Activated T-helper 1 cell treated with anti-CD3 and anti-CD28 coated beads, Interleukin-12 subunit alpha, Interleukin-12 subunit beta, Interleukin-2, Interleukin-4 antibody, amounts not matched to agents 30 ng/mL and 10 ng/mL and 1 ng/mL, durations not matched to agents 14 hours and 24 hours and 36 hours (primary cell): ENCODE data around the gene HELT. TPM values are rescaled to one million over a fixed set of nuclear protein-coding genes. Genes with fewer than 3 reads are reported as not detected.
A peak's percentile ranks its signal among the peaks of the same experiment; 100 is the strongest.

Experiments
- DNase-seq: peaks from one replicate; pipeline ENCODE4 v3.0.0; 2021; ENCODE audit warnings: low spot score
- H3K27ac Mint-ChIP-seq: one replicate; pipeline ENCODE4 v1.8.0; 2021; ENCODE audit warnings: mild to moderate bottlenecking, mixed read lengths
- H3K27me3 Mint-ChIP-seq: one replicate; pipeline ENCODE4 v1.8.0; 2022; ENCODE audit warnings: mild to moderate bottlenecking, moderate library complexity, mixed read lengths; ENCODE audit not compliant: insufficient read depth
- H3K36me3 Mint-ChIP-seq: one replicate; pipeline ENCODE4 v1.8.0; 2021; ENCODE audit warnings: low read depth, mixed read lengths
- H3K4me1 Mint-ChIP-seq: one replicate; pipeline ENCODE4 v1.8.0; 2021; ENCODE audit warnings: low read depth, mixed read lengths
- H3K4me3 Mint-ChIP-seq: one replicate; pipeline ENCODE4 v1.8.0; 2021; ENCODE audit warnings: mild to moderate bottlenecking, moderate library complexity, mixed read lengths
- H3K9me3 Mint-ChIP-seq: one replicate; pipeline ENCODE4 v1.8.0; 2021; ENCODE audit warnings: mixed read lengths
- intact Hi-C: fragments of 100-400 bp; cut with micrococcal nuclease; formaldehyde crosslinking; loops from one replicate; pipeline ENCODE4 v1.15.1; 2024
- total RNA-seq: library from RNA; stranded (reverse); gene quantifications from 2 replicates; pipeline ENCODE4 v1.2.3, GENCODE V29; 2022

Gene HELT
- total RNA-seq, 1 donor from 2014 or later: not detected

GRCh38 chr4:185013417-185014125, 4.7 kb upstream of the HELT start:
- intact Hi-C loops: no loop called here
- Mint-ChIP-seq H3K4me1 (peaks cover 11% of the 10 kb centered on the region), H3K36me3 (no peaks in the 10 kb centered on the region), H3K27me3 (peaks cover 86% of the 10 kb centered on the region), H3K27ac (no peak overlapping the region), H3K4me3 (no peak overlapping the region), H3K9me3 (no peaks in the 10 kb centered on the region)
- DNase-seq: no peak

- Mint-ChIP-seq H3K4me3 (no peak overlapping the region), H3K27ac (no peak overlapping the region), H3K36me3 (no peaks in the 10 kb centered on the region), H3K27me3 (peaks cover 88% of the 10 kb centered on the region), H3K9me3 (no peaks in the 10 kb centered on the region), H3K4me1 (peaks cover 11% of the 10 kb centered on the region)
- intact Hi-C loops: no loop called here
- DNase-seq: no peak
These were observed 3.2 kb upstream of the HELT start for GRCh38 chr4:185015108-185015507.

GRCh38 chr4:185016101-185016940, 2.0 kb upstream of the HELT start:
- no peaks in the 10 kb centered on the region for H3K36me3 Mint-ChIP-seq
- intact Hi-C loops: no loop called here
- no peak for DNase-seq
- peaks cover 11% of the 10 kb centered on the region for H3K4me1 Mint-ChIP-seq
- peaks cover 86% of the 10 kb centered on the region for H3K27me3 Mint-ChIP-seq
- H3K4me3 Mint-ChIP-seq: no peak overlapping the region
- H3K27ac Mint-ChIP-seq: peak overlapping the region; percentile 23
- no peaks in the 10 kb centered on the region for H3K9me3 Mint-ChIP-seq

- H3K4me3 Mint-ChIP-seq: no peak overlapping the region
- H3K4me1 Mint-ChIP-seq: peaks cover 11% of the 10 kb centered on the region
- H3K9me3 Mint-ChIP-seq: no peaks in the 10 kb centered on the region
- intact Hi-C loops: no loop called here
- no peaks in the 10 kb centered on the region for H3K36me3 Mint-ChIP-seq
- no peak overlapping the region for H3K27ac Mint-ChIP-seq
- H3K27me3 Mint-ChIP-seq: peaks cover 86% of the 10 kb centered on the region
- DNase-seq: no peak
These were observed 1.1 kb upstream of the HELT start for GRCh38 chr4:185016946-185017758.

- intact Hi-C loops: no loop called here
- no peak overlapping the region for H3K4me3 Mint-ChIP-seq
These were observed 655 bp downstream of the HELT start for GRCh38 chr4:185018834-185019455.

DNA sequence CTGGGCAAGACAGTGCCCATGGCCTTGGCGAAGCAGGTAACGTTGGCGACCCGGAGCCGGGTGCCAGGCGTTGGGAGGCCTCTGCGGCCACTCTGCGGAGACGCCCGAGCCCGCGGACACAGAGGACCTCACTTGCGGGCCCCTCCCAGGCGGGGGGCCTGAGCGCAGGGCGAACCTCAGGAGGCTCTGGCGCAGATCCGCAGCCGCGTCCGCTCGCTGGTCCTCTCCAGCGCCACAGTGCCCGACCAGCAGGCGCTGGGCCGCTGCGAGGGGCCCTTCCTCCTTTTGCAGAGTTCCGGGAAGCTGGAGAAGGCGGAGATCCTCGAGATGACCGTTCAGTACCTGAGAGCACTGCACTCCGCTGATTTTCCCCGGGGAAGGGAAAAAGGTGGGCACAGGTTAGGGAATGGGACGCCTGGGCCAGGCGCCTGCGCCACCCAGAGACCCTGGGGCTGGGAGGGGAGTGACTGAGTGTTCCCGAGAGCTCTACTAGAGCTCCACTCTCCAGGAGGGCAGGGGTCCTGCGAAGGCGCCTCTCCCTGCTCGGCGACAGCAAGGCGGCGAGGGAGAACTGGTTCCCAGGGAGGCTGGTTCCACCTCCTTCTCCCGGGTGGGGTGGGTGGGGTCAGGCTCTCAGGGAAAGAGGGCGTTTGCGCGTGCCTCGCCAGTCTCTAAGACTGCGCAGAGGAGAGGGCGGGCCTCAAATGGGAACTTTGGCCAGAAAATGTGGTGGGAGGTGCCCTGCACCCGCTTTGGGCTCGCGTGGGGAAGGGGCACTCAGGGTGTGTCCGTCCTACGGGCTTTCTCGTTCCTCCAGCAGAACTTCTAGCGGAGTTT, 1.4 kb downstream of the HELT start:
- Mint-ChIP-seq H3K27ac (no peak overlapping the region), H3K9me3 (no peaks in the 10 kb centered on the region), H3K36me3 (no peaks in the 10 kb centered on the region), H3K4me3 (no peak overlapping the region), H3K27me3 (peaks cover 89% of the 10 kb centered on the region), H3K4me1 (no peaks in the 10 kb centered on the region)
- intact Hi-C loops: loop anchor here (2.0 to 10.0 kb wide), 4 partner anchors 518 to 1705 kb away; partner anchors contain the start of genes FAT1, PDLIM3 and STOX2
- no peak for DNase-seq

More at GRCh38 chr4:185018834-185019455, 655 bp downstream of the HELT start:
- Mint-ChIP-seq H3K4me1 (peaks cover 4% of the 10 kb centered on the region), H3K36me3 (no peaks in the 10 kb centered on the region), H3K27ac (peak overlapping the region; percentile 58), H3K27me3 (peaks cover 88% of the 10 kb centered on the region), H3K9me3 (no peaks in the 10 kb centered on the region)
- no peak for DNase-seq

GRCh38 chr4:185020293-185020808, 2.1 kb downstream of the HELT start:
- Mint-ChIP-seq H3K27ac (peak overlapping the region; percentile 55), H3K9me3 (no peaks in the 10 kb centered on the region), H3K4me3 (no peak overlapping the region), H3K4me1 (no peaks in the 10 kb centered on the region), H3K36me3 (no peaks in the 10 kb centered on the region), H3K27me3 (peaks cover 88% of the 10 kb centered on the region)
- intact Hi-C loops: loop anchor here (2.0 to 10.0 kb wide), 4 partner anchors 517 to 1704 kb away; partner anchors contain the start of genes FAT1, PDLIM3 and STOX2
- DNase-seq: no peak

GRCh38 chr4:185020863-185021761, 2.8 kb downstream of the HELT start:
- no peaks in the 10 kb centered on the region for H3K9me3 Mint-ChIP-seq
- peaks cover 87% of the 10 kb centered on the region for H3K27me3 Mint-ChIP-seq
- no peaks in the 10 kb centered on the region for H3K4me1 Mint-ChIP-seq
- H3K36me3 Mint-ChIP-seq: no peaks in the 10 kb centered on the region
- peak overlapping the region; percentile 55 for H3K27ac Mint-ChIP-seq
- intact Hi-C loops: loop anchor here (2.0 to 10.0 kb wide), 4 partner anchors 516 to 1704 kb away; partner anchors contain the start of genes FAT1, PDLIM3 and STOX2
- no peak overlapping the region for H3K4me3 Mint-ChIP-seq
- no peak for DNase-seq

DNA sequence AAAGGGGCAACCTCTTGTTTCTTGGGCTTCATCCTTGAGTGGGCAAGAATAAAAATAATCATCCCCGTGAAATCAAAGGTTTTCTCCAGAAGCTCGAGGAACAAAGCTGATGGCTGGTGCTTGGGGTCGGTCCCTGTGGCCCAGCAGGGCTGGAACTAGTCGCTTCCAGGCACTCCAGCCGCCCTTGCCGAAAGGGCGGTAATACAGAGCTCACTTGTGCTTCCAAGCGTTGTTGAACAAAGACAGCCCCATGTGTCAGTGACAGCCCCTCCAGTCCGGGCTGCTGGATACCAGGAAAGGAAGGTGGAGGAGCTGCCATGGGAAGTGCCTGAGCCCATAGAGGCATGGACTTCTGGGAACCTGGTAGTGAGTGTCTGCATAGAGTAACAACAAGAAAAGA, 5.2 kb downstream of the HELT start:
- intact Hi-C loops: loop anchor here (5.0 to 10.0 kb wide), 3 partner anchors 514 to 1701 kb away; partner anchors contain the start of genes FAT1 and PDLIM3
- H3K4me1 Mint-ChIP-seq: no peaks in the 10 kb centered on the region
- H3K9me3 Mint-ChIP-seq: no peaks in the 10 kb centered on the region

DNA sequence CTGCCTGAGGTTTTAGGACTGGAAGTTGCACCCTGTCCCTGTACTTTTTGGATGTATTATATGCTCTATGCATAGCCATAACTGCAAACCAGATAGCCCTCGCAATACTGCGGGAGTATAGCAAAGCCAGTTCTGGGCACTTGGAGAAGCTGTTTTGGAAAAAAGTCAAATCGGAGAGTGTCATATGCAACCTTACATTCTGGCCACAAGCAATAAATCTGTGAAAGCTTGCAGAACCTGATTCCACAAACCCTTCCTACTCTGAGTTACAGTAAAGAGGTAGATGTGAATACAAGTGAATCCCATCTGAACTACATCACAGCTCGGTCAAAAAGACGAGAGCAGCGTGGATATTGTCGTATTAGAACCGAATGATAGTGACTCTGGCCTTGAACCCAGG, 10.3 kb downstream of the HELT start:
- H3K36me3 Mint-ChIP-seq: no peaks in the 10 kb centered on the region
- peaks cover 57% of the 10 kb centered on the region for H3K27me3 Mint-ChIP-seq
- H3K9me3 Mint-ChIP-seq: no peaks in the 10 kb centered on the region
- H3K4me1 Mint-ChIP-seq: no peaks in the 10 kb centered on the region
- intact Hi-C loops: loop anchor here (10.0 kb wide), 1 partner anchor 1696 kb away; the partner anchor contains the start of gene FAT1
- no peak overlapping the region for H3K27ac Mint-ChIP-seq
- no peak for DNase-seq
- no peak overlapping the region for H3K4me3 Mint-ChIP-seq

More for the DNA sequence above, 5.2 kb downstream of the HELT start:
- no peak overlapping the region for H3K4me3 Mint-ChIP-seq
- H3K36me3 Mint-ChIP-seq: no peaks in the 10 kb centered on the region
- no peak for DNase-seq
- no peak overlapping the region for H3K27ac Mint-ChIP-seq
- peaks cover 75% of the 10 kb centered on the region for H3K27me3 Mint-ChIP-seq

- Mint-ChIP-seq H3K4me1 (no peaks in the 10 kb centered on the region), H3K27ac (no peak overlapping the region), H3K36me3 (no peaks in the 10 kb centered on the region), H3K4me3 (no peak overlapping the region), H3K9me3 (no peaks in the 10 kb centered on the region), H3K27me3 (peaks cover 36% of the 10 kb centered on the region)
- DNase-seq: no peak
- intact Hi-C loops: no loop called here
These were observed 13.3 kb downstream of the HELT start for GRCh38 chr4:185031611-185032010.
